HepG2 (cell line): ENCODE data around the gene DYSF. TPM values are rescaled to one million over a fixed set of nuclear protein-coding genes. Genes with fewer than 3 reads are reported as not detected.

ENCODE experiments used
- ATAC-seq: fragments of 200-7000 bp; cut with Tn5 transposase; 3 replicates; pipeline ENCODE4 v1.9.1; 2020; ENCODE audit warnings: mild to moderate bottlenecking, moderate library complexity
- BruUV-seq: library from RNA; stranded (reverse); fragments of 400-500 nt; replicated peaks from 2 replicates; lab custom pipeline; 2021; lab: Mats Ljungman, UMichigan
- CTCF ChIA-PET: fragments of 300-600 bp; formaldehyde crosslinking; extraction: SDS; loops from one replicate; lab custom pipeline; 2021; ENCODE audit warnings: low total read pairs, inconsistent platforms, low intra/inter-chr PET ratio; lab: Yijun Ruan, JAX
- POLR2A ChIA-PET: fragments of 350-600 bp; sonication (Branson Sonifier 250); formaldehyde crosslinking; loops from one replicate; lab custom pipeline; 2020; ENCODE audit warnings: antibody characterized with exemption, inconsistent platforms; lab: Yijun Ruan, JAX
- DNase-seq: peaks from one replicate; pipeline ENCODE4 v3.0.0-alpha.2; 2015; ENCODE audit warnings: low spot score
- FAIRE-seq: peaks from 3 replicates; lab custom pipeline; 2011; peaks lifted over from hg19 to GRCh38; lab: Jason Lieb, UNC
- H2AFZ ChIP-seq: one replicate; pipeline ENCODE4 v1.6.1; 2011; ENCODE audit warnings: low read length, inconsistent platforms
- H3K27ac ChIP-seq: fragments of 300-600 bp; 3 replicates; pipeline ENCODE4 v1.8.0; 2011; ENCODE audit warnings: mixed run types, mild to moderate bottlenecking, mixed read lengths, low read length, inconsistent platforms; ENCODE audit not compliant: insufficient read depth; ENCODE audit errors: extremely low read length
- H3K27me3 ChIP-seq, 2 experiments: fragments of 200-600 bp in 1 of 2; 2 replicates in 1 of 2; 3 replicates in 1 of 2; pipeline versions ENCODE4 v1.6.0 to v1.8.0; 2011; ENCODE audit warnings: low read length in 2 of 2, mild to moderate bottlenecking in 2 of 2, moderate library complexity in 2 of 2, inconsistent platforms in 1 of 2; ENCODE audit not compliant: insufficient read depth in 2 of 2, control insufficient read depth in 1 of 2
- H3K36me3 ChIP-seq, 2 experiments: fragments of 200-600 bp in 1 of 2; replicated peaks in 1 of 2; 2 replicates in 1 of 2; 3 replicates in 1 of 2; pipeline versions ENCODE4 v1.5.1 to v1.8.0; 2011; ENCODE audit warnings: low read length in 2 of 2, inconsistent platforms in 1 of 2; ENCODE audit not compliant: insufficient read depth in 2 of 2, control insufficient read depth in 1 of 2
- H3K4me1 ChIP-seq: 2 replicates; pipeline ENCODE4 v1.5.1; 2012; ENCODE audit warnings: low read length, inconsistent platforms; ENCODE audit not compliant: insufficient read depth
- H3K4me2 ChIP-seq: 2 replicates; pipeline ENCODE4 v1.6.0; 2011; ENCODE audit warnings: low read depth, low read length, inconsistent platforms
- H3K4me3 ChIP-seq, 3 experiments: fragments of 200-600 bp in 1 of 3; sonication (generic), shearing (Covaris generic) in 1 of 3; replicated peaks in 1 of 3; 2 replicates each; pipeline ENCODE4 v1.5.1; 2011 to 2016; ENCODE audit warnings: low read length in 3 of 3, inconsistent platforms in 2 of 3, low read depth in 2 of 3, mild to moderate bottlenecking in 2 of 3, control low read depth in 1 of 3, mixed read lengths in 1 of 3; ENCODE audit not compliant: insufficient read depth in 1 of 3
- H3K79me2 ChIP-seq: one replicate; pipeline ENCODE4 v1.6.1; 2011; ENCODE audit warnings: low read length, inconsistent platforms; ENCODE audit not compliant: insufficient read depth
- H3K9ac ChIP-seq: 2 replicates; pipeline ENCODE4 v1.6.0; 2011; ENCODE audit warnings: mild to moderate bottlenecking, low read depth, low read length, inconsistent platforms; ENCODE audit not compliant: insufficient read depth
- H3K9me3 ChIP-seq: 2 replicates; pipeline ENCODE4 v1.5.1; 2012; ENCODE audit warnings: mild to moderate bottlenecking, low read length
- H4K20me1 ChIP-seq: 2 replicates; pipeline ENCODE4 v1.6.0; 2011; ENCODE audit warnings: inconsistent platforms, mild to moderate bottlenecking, low read length, moderate library complexity; ENCODE audit not compliant: insufficient read depth
- ATRX ChIP-seq: sonication (generic); formaldehyde crosslinking; IDR thresholded peaks from 2 replicates; pipeline ENCODE4 v1.4.0; 2020; ENCODE audit warnings: missing genetic modification reagents, borderline replicate concordance
- CBX1 ChIP-seq: IDR thresholded peaks from one replicate; pipeline ENCODE4 v1.6.1; 2016; ENCODE audit warnings: antibody characterized with exemption, low read depth
- CEBPG ChIP-seq: IDR thresholded peaks from 2 replicates; pipeline ENCODE4 v1.6.1; 2016
- GMEB2 ChIP-seq: IDR thresholded peaks from 2 replicates; pipeline ENCODE4 v1.6.1; 2016; ENCODE audit warnings: missing biosample characterization, missing genetic modification reagents, low read depth
- GPBP1L1 ChIP-seq: sonication (generic); formaldehyde crosslinking; IDR thresholded peaks from 2 replicates; pipeline ENCODE4 v1.5.0; 2020; ENCODE audit warnings: mild to moderate bottlenecking, missing genetic modification reagents
- GZF1 ChIP-seq: sonication (generic); formaldehyde crosslinking; IDR thresholded peaks from 2 replicates; pipeline ENCODE4 v1.5.1; 2020; ENCODE audit warnings: mild to moderate bottlenecking, missing genetic modification reagents
- IKZF1 ChIP-seq: fragments of 450-650 bp; IDR thresholded peaks from 2 replicates; pipeline ENCODE4 v1.7.1; 2016
- MEF2D ChIP-seq: sonication (generic); formaldehyde crosslinking; IDR thresholded peaks from 2 replicates; pipeline ENCODE4 v1.5.1; 2020; ENCODE audit warnings: mild to moderate bottlenecking, missing genetic modification reagents
- TBX2 ChIP-seq: sonication (generic); formaldehyde crosslinking; IDR thresholded peaks from 2 replicates; pipeline ENCODE4 v1.5.0; 2020; ENCODE audit warnings: missing genetic modification reagents, mild to moderate bottlenecking, borderline replicate concordance
- TEAD2 ChIP-seq: sonication (generic); formaldehyde crosslinking; IDR thresholded peaks from 2 replicates; pipeline ENCODE4 v1.9.0; 2021; ENCODE audit warnings: missing genetic modification reagents
- THAP7 ChIP-seq: sonication (generic); formaldehyde crosslinking; IDR thresholded peaks from 2 replicates; pipeline ENCODE4 v1.8.1; 2023; ENCODE audit warnings: mild to moderate bottlenecking, missing genetic modification reagents
- ZBTB37 ChIP-seq: sonication (generic); formaldehyde crosslinking; IDR thresholded peaks from 2 replicates; pipeline ENCODE4 v1.4.0; 2020; ENCODE audit warnings: mild to moderate bottlenecking, missing genetic modification reagents
- ZNF18 ChIP-seq: sonication (generic); formaldehyde crosslinking; IDR thresholded peaks from 2 replicates; pipeline ENCODE4 v1.8.0; 2022; ENCODE audit warnings: mild to moderate bottlenecking, missing genetic modification reagents; ENCODE audit not compliant: insufficient replicate concordance
- ZNF343 ChIP-seq: sonication (generic); formaldehyde crosslinking; IDR thresholded peaks from 2 replicates; pipeline ENCODE4 v1.4.0; 2020; ENCODE audit warnings: mild to moderate bottlenecking, missing genetic modification reagents
- ZNF44 ChIP-seq: sonication (generic); formaldehyde crosslinking; IDR thresholded peaks from 2 replicates; pipeline ENCODE4 v1.5.1; 2020; ENCODE audit warnings: mild to moderate bottlenecking, missing genetic modification reagents
- ZXDC ChIP-seq: sonication (generic); formaldehyde crosslinking; IDR thresholded peaks from 2 replicates; pipeline ENCODE4 v1.5.0; 2020; ENCODE audit warnings: mild to moderate bottlenecking, missing genetic modification reagents
- WGBS: methylation state at CpG from one replicate; pipeline ENCODE4 v1.1.6; 2017; ENCODE audit warnings: low lambda C conversion rate; 5-methylcytosine and 5-hydroxymethylcytosine counted together
- in situ Hi-C: cut with HindIII; loops from 2 replicates; pipeline ENCODE4 v1.10.0; 2017; ENCODE audit warnings: low pct_unique_long_range_greater_than_20kb; ENCODE audit not compliant: extremely low pct_ligation_motif_present
- intact Hi-C: fragments of 100-400 bp; cut with micrococcal nuclease; formaldehyde crosslinking; loops from one replicate; pipeline ENCODE4 v1.10.0; 2022; ENCODE audit not compliant: unreplicated experiment
- polyA plus RNA-seq, 8 experiments: library from polyadenylated mRNA; depleted of rRNA in 3 of 8; stranded (reverse) in 7 of 8; unstranded in 1 of 8; fragments of >200 nt; fragmentation: Illumina TruSeq in 4 of 8; extraction: Trizol in 4 of 8; gene quantifications; 2 replicates each; pipeline versions ENCODE4 v1.2.1 to v1.2.3, GENCODE V29; 2011 to 2016; ENCODE audit warnings: low read depth in 4 of 8, missing spikeins in 1 of 8, mixed read lengths in 1 of 8; ENCODE audit not compliant: insufficient read depth in 1 of 8
- total RNA-seq, 5 experiments: library from RNA; depleted of rRNA; stranded (reverse); fragments of >200 nt; fragmentation: Illumina TruSeq; extraction: Trizol; gene quantifications; 2 replicates each; pipeline ENCODE4 v1.2.3, GENCODE V29; 2016; ENCODE audit warnings: low read depth in 1 of 5

Gene DYSF
- total and polyA plus RNA-seq, 2 of the 13 experiments (the other 11 are each of a cell fraction or from before 2014, with no cell fraction given): 0.15 to 2.4 TPM

GRCh38 chr2:71730785-71731383 is 277.5 kb downstream of the DYSF start:
- ChIA-PET POLR2A (no interaction called here), CTCF (no interaction called here)
- no peak for DNase-seq
- in situ Hi-C loops (no loop called here), intact Hi-C loops (no loop called here)
- peaks cover 2 to 10% of the 10 kb centered on the region in 2 experiments; a peak in 2 of 5 replicates for H3K27me3 ChIP-seq
- H3K36me3 ChIP-seq: no peaks in the 10 kb centered on the region
- H3K9me3 ChIP-seq: no peaks in the 10 kb centered on the region
- H3K4me3 ChIP-seq: no peak overlapping the region
- no peaks in the 10 kb centered on the region for H4K20me1 ChIP-seq
- no peak for FAIRE-seq
- H2AFZ ChIP-seq: no peak overlapping the region
- H3K4me2 ChIP-seq: no peak overlapping the region
- no peak overlapping the region for H3K27ac ChIP-seq
- BruUV-seq: no TSS peak
- no peak for ATAC-seq
- no peaks in the 10 kb centered on the region for H3K79me2 ChIP-seq
- WGBS: 64% methylated on average over 16 of the region's 17 CpGs
- H3K9ac ChIP-seq: no peak overlapping the region
- H3K4me1 ChIP-seq: no peaks in the 10 kb centered on the region
- TF ChIP-seq IKZF1 (no peak), ATRX (CRISPR knock-in tag) (no peak), ZXDC (no peak), GMEB2 (CRISPR knock-in tag) (no peak), CBX1 (no peak), CEBPG (CRISPR knock-in tag) (no peak), ZBTB37 (CRISPR knock-in tag) (no peak), TBX2 (no peak), GPBP1L1 (CRISPR knock-in tag) (no peak), MEF2D (CRISPR knock-in tag) (no peak), GZF1 (CRISPR knock-in tag) (no peak), ZNF44 (CRISPR knock-in tag) (no peak), TEAD2 (CRISPR knock-in tag) (no peak), ZNF18 (no peak), ZNF343 (CRISPR knock-in tag) (no peak), THAP7 (CRISPR knock-in tag) (no peak)
